Gastrocnemius medialis (tissue), 4 donors: ENCODE data around the gene LIFR.

Experiments used
- POLR2A ChIP-seq, 2 donors: fragments of 450-650 bp; IDR thresholded peaks; one replicate each; pipeline ENCODE4 v1.6.1; 2017; ENCODE audit warnings: antibody characterized with exemption in 2 of 2, mild to moderate bottlenecking in 2 of 2, moderate library complexity in 2 of 2
- TF ChIP-seq, protein P1 (sequence below), 5 experiments: fragments of 450-650 bp in 3 of 5; fragments of 200-600 bp in 2 of 5; sonication (generic) in 2 of 5; IDR thresholded peaks in 4 of 5; conservative IDR thresholded peaks in 1 of 5; 1 replicate in 4 of 5; 2 replicates in 1 of 5; pipeline ENCODE4 v1.5.1; 2016 to 2019; ENCODE audit warnings: antibody characterized with exemption in 5 of 5, mild to moderate bottlenecking in 3 of 5, moderate library complexity in 3 of 5

DNA sequence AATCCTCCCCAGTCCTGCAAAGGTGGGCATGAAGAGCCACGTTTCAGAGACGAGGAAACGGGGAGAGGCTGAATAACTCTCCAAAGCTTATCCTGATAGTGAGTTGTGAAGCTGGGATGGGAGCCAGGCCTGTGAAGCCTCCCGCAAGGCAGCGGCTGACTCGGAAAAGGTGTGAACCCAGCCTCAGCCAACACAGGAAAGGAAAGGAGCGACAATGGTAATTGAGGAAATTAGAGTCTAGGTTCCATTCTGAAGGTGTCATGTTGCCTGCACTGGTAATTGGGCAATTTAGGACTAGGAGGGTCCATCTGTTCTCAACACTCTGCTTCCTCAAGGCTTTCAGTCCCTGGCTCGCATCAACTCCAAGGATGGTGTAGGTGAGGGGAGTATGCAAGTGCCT, 83.4 kb downstream of the LIFR start:
- TF ChIP-seq POLR2A (IDR thresholded peaks at IDR 0.05) = no peak
- TF ChIP-seq, protein P1, sequence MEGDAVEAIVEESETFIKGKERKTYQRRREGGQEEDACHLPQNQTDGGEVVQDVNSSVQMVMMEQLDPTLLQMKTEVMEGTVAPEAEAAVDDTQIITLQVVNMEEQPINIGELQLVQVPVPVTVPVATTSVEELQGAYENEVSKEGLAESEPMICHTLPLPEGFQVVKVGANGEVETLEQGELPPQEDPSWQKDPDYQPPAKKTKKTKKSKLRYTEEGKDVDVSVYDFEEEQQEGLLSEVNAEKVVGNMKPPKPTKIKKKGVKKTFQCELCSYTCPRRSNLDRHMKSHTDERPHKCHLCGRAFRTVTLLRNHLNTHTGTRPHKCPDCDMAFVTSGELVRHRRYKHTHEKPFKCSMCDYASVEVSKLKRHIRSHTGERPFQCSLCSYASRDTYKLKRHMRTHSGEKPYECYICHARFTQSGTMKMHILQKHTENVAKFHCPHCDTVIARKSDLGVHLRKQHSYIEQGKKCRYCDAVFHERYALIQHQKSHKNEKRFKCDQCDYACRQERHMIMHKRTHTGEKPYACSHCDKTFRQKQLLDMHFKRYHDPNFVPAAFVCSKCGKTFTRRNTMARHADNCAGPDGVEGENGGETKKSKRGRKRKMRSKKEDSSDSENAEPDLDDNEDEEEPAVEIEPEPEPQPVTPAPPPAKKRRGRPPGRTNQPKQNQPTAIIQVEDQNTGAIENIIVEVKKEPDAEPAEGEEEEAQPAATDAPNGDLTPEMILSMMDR (IDR thresholded peaks at IDR 0.05 in 4 of 5, conservative IDR thresholded peaks at IDR 0.05 in 1 of 5) = no peak
